A673 (cell line): ENCODE results near the gene HOXB8. TPM values are rescaled to one million over a fixed set of nuclear protein-coding genes. Genes with fewer than 3 reads are reported as not detected.

Experiments
- BruUV-seq: library from RNA; stranded (reverse); fragments of 400-500 nt; replicated peaks from 2 replicates; lab custom pipeline; 2021; lab: Mats Ljungman, UMichigan
- CTCF ChIA-PET: fragments of 300-600 bp; sonication (Branson Sonifier 250); formaldehyde crosslinking; loops from one replicate; lab custom pipeline; 2022; ENCODE audit warnings: antibody characterized with exemption; lab: Charles Lee
- POLR2A ChIA-PET: fragments of 300-600 bp; sonication (Branson Sonifier 250); formaldehyde crosslinking; loops from one replicate; lab custom pipeline; 2022; ENCODE audit warnings: antibody characterized with exemption; ENCODE audit not compliant: low non-redundant PET; lab: Charles Lee
- DNase-seq: peaks from one replicate; pipeline ENCODE4 v3.0.0-alpha.2; 2015; ENCODE audit warnings: low spot score
- H3K27ac ChIP-seq: fragments of 200-600 bp; sonication (generic); 2 replicates; pipeline ENCODE4 v1.5.1; 2016; ENCODE audit warnings: mixed run types, low read depth, mild to moderate bottlenecking, mixed read lengths, antibody characterized with exemption, low read length; ENCODE audit not compliant: poor library complexity, severe bottlenecking
- H3K27me3 ChIP-seq: fragments of 200-600 bp; sonication (generic); replicated peaks from 2 replicates; pipeline ENCODE4 v1.6.1; 2017; ENCODE audit warnings: mixed run types, low read depth, mild to moderate bottlenecking, mixed read lengths, antibody characterized with exemption, low read length; ENCODE audit not compliant: insufficient read depth, poor library complexity
- H3K36me3 ChIP-seq: fragments of 200-600 bp; sonication (generic); 2 replicates; pipeline ENCODE4 v1.6.1; 2016; ENCODE audit warnings: mixed run types, mild to moderate bottlenecking, mixed read lengths, antibody characterized with exemption, low read length; ENCODE audit not compliant: insufficient read depth, poor library complexity, severe bottlenecking
- H3K4me1 ChIP-seq: fragments of 200-600 bp; sonication (generic); 2 replicates; pipeline ENCODE4 v1.6.1; 2017; ENCODE audit warnings: mixed run types, mild to moderate bottlenecking, mixed read lengths, antibody characterized with exemption, low read length; ENCODE audit not compliant: insufficient read depth, poor library complexity, severe bottlenecking
- H3K4me3 ChIP-seq: fragments of 200-600 bp; sonication (generic); 2 replicates; pipeline ENCODE4 v1.5.1; 2016; ENCODE audit warnings: low read depth, mixed run types, mild to moderate bottlenecking, mixed read lengths, low read length; ENCODE audit not compliant: poor library complexity, severe bottlenecking
- H3K9me3 ChIP-seq: fragments of 200-600 bp; sonication (generic); 2 replicates; pipeline ENCODE4 v1.6.1; 2016; ENCODE audit warnings: mixed run types, low read depth, mild to moderate bottlenecking, mixed read lengths, antibody characterized with exemption, low read length; ENCODE audit not compliant: poor library complexity, severe bottlenecking
- EZH2 ChIP-seq: fragments of 200-600 bp; sonication (generic); IDR thresholded peaks from 2 replicates; pipeline ENCODE4 v1.6.1; 2017; ENCODE audit warnings: borderline replicate concordance, low read depth, mild to moderate bottlenecking, mixed read lengths, antibody characterized with exemption, low read length; ENCODE audit not compliant: poor library complexity, severe bottlenecking
- intact Hi-C: fragments of 100-400 bp; cut with micrococcal nuclease; formaldehyde crosslinking; loops from one replicate; pipeline ENCODE4 v1.10.0; 2022; ENCODE audit not compliant: unreplicated experiment
- total RNA-seq: library from RNA; stranded (reverse); gene quantifications from 2 replicates; pipeline ENCODE4 v1.2.3, GENCODE V29; 2021
- TF ChIP-seq, protein P1 (sequence below): fragments of 300-800, 200-600 bp; sonication (generic); conservative IDR thresholded peaks from 2 replicates; pipeline ENCODE4 v1.5.1; 2017; ENCODE audit warnings: low read depth, mild to moderate bottlenecking, antibody characterized with exemption, low read length, moderate library complexity, mixed read lengths

The HOXB8 gene
- total RNA-seq, 1 experiment from 2014 or later: 13.1 TPM

DNA sequence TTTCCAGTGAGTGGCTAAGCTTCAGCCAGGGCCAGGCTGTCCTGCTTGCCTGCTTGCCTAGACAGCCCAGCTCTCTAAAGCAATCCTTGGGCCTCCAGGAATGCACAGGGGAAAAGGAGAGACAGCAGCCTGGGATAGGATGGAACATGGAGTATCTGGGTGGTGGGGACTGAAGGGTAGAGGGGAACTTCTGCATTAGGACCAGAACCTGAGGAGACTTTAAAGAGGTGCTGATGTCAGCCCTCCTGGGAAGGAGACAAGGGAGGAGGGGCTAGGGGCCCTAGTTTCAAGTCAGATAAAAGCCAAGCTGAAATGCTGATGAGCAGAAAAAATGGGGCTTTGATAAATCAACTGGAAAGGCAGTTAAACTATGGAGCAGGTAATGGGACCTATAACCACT lies 6.1 kb downstream of the HOXB8 start:
- no peaks in the 10 kb centered on the region for H3K27me3 ChIP-seq
- ChIA-PET POLR2A (no interaction called here), CTCF (no interaction called here)
- peak overlapping the region; percentile 87 for H3K4me3 ChIP-seq
- H3K4me1 ChIP-seq: peaks cover 35% of the 10 kb centered on the region
- peaks cover 6% of the 10 kb centered on the region for H3K36me3 ChIP-seq
- no peaks in the 10 kb centered on the region for H3K9me3 ChIP-seq
- TF ChIP-seq EZH2: no peak
- TF ChIP-seq, protein P1, sequence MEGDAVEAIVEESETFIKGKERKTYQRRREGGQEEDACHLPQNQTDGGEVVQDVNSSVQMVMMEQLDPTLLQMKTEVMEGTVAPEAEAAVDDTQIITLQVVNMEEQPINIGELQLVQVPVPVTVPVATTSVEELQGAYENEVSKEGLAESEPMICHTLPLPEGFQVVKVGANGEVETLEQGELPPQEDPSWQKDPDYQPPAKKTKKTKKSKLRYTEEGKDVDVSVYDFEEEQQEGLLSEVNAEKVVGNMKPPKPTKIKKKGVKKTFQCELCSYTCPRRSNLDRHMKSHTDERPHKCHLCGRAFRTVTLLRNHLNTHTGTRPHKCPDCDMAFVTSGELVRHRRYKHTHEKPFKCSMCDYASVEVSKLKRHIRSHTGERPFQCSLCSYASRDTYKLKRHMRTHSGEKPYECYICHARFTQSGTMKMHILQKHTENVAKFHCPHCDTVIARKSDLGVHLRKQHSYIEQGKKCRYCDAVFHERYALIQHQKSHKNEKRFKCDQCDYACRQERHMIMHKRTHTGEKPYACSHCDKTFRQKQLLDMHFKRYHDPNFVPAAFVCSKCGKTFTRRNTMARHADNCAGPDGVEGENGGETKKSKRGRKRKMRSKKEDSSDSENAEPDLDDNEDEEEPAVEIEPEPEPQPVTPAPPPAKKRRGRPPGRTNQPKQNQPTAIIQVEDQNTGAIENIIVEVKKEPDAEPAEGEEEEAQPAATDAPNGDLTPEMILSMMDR: no peak
- DNase-seq: no peak
- BruUV-seq: no TSS peak
- intact Hi-C loops: no loop called here
- H3K27ac ChIP-seq: peak overlapping the region; percentile 35

DNA sequence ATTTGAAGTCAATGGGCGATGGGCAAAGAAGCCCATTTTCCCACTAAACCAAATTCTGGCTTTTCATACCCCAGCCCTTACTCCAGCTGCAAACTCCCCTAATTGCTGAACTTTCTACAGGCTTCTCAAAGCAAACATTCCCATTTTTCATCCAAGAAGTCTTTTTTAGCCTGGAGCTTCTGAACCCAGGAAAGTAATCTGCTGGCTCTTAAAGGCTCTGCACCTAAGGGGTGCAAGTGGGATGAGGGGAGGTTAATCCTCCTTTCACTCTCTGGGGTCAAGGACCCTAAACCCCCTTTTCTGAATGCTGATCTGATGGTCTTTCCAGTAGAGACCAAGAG lies 6.6 kb downstream of the HOXB8 start:
- TF ChIP-seq, protein P1: no peak
- no peak for TF ChIP-seq EZH2
- CTCF ChIA-PET: no interaction called here
- peaks cover 6% of the 10 kb centered on the region for H3K36me3 ChIP-seq
- no peaks in the 10 kb centered on the region for H3K27me3 ChIP-seq
- intact Hi-C loops: no loop called here
- no peak for DNase-seq
- no peak overlapping the region for H3K4me3 ChIP-seq
- peaks cover 35% of the 10 kb centered on the region for H3K4me1 ChIP-seq
- no TSS peak for BruUV-seq
- H3K9me3 ChIP-seq: no peaks in the 10 kb centered on the region
- H3K27ac ChIP-seq: peak overlapping the region; percentile 35
- POLR2A ChIA-PET: no interaction called here

DNA sequence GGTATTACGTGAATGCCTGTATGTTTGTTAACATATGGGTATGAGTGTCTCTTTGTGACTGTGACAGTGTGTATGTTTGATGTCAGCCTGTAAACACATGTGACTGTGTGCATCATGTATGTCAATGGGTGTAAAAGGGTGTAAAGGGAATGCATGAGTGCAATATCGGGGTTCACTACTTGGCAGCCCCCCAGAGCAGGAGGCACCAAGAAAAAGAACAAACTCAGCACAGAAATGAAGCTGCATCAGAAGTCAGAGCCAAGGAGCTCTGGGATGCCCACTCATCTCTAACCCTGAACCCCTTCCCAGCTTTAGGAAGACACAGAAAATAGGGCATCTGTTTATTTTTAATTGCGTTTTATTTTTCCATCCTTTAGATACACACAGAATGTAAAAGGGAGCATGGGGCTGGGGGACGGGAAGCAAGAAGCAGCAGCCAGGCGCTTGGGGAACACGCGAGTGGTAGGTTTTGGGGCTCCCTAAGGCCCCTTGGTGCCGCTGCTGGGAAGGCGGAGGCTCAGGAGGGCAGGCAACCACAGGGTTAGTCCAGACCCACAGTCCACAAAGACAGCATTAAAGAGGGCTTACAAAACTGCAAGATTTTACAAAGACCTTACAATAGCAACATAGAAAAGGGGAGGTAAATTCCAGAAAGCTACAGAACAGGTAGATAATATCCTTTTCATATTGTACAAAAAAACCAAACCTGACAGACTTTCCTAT lies 8.0 kb downstream of the HOXB8 start:
- POLR2A ChIA-PET: interaction anchor here (0.5 kb wide), 1 partner anchor 499 kb away, joined by 3 read pairs; the partner anchor contains the start of gene SNX11
- no TSS peak for BruUV-seq

More for the DNA sequence above, 8.0 kb downstream of the HOXB8 start:
- H3K36me3 ChIP-seq: peaks cover 6% of the 10 kb centered on the region
- no peak for DNase-seq
- CTCF ChIA-PET: no interaction called here
- no peak overlapping the region for H3K27ac ChIP-seq
- H3K27me3 ChIP-seq: no peaks in the 10 kb centered on the region
- no peak for TF ChIP-seq EZH2
- TF ChIP-seq, protein P1: no peak
- H3K4me1 ChIP-seq: peaks cover 36% of the 10 kb centered on the region
- no peaks in the 10 kb centered on the region for H3K9me3 ChIP-seq
- no peak overlapping the region for H3K4me3 ChIP-seq
- intact Hi-C loops: no loop called here
